PC-9 (cell line): ENCODE results near the gene HIBADH.

Experiments
- CTCF ChIP-seq: fragments of 200-600 bp; sonication (generic); conservative IDR thresholded peaks from 2 replicates; pipeline ENCODE4 v1.6.1; 2017; ENCODE audit warnings: mixed run types, antibody characterized with exemption, mild to moderate bottlenecking, moderate library complexity
- EZH2 ChIP-seq: fragments of 200-600 bp; sonication (generic); IDR thresholded peaks from 2 replicates; pipeline ENCODE4 v1.8.0; 2017; ENCODE audit warnings: antibody characterized with exemption, low read depth

- TF ChIP-seq CTCF = no peak
- TF ChIP-seq EZH2 = no peak
These were observed 148.8 kb downstream of the HIBADH start for GRCh38 chr7:27513885-27514284.
